ENCODE measurements around the gene PLEKHH3.
A peak's percentile ranks its signal among the peaks of the same experiment; 100 is the strongest.

DNA sequence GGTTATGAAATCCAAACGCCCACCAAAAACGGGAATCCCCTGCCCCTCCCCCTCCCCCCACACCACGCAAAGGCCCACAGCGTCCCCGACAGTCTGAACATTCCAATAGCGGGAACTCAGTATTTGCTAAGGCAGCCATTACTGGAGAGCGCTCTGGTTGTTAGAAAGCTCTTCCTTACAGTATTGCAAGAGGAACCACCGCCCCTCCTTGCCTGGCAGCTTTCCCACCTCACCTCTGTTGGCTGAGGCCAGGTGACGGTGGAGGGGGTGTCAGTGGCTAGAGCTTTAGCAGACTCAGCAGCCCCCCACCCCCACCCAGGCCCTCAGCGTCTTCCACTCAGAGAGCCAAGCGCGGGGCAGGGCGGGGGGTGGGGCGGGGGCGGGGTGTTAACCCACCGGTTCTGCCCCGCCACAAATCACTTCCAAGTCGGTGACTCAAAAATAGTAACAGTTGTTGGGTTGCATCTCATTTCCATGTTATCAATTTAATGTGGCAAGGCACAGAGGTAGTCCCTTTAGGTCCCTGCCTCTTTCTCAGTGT lies 2.2 kb upstream of the PLEKHH3 start:
- peak in 1 of 2 donors; percentile 1 for TF ChIP-seq CTCF (conservative IDR thresholded peaks at IDR 0.05 in 1 of 2, IDR thresholded peaks at IDR 0.05 in 1 of 2; ENCODE audit: extremely low read depth in 1 of 2, insufficient read depth in 1 of 2, low read depth in 1 of 2, low read length in 2 of 2)
- TF ChIP-seq EZH2 (IDR thresholded peaks at IDR 0.05; ENCODE audit: borderline replicate concordance, low read length): no peak
